Measurements from ENCODE around the gene SULT1E1.

Gene SULT1E1

GRCh38 chr4:69882150-69882549 is 22.2 kb upstream of the SULT1E1 start:
- TF ChIP-seq CTCF (IDR thresholded peaks at IDR 0.05; ENCODE audit: low read depth, low read length), result no peak
- DNase-seq (ENCODE audit: low read depth in 2 of 2), result no peak
- H3K4me3 ChIP-seq (replicated peaks in 1 of 2; ENCODE audit: low read depth in 2 of 2, low read length in 2 of 2), result no peak overlapping the region

GRCh38 chr4:69881173-69881773 is 21.3 kb upstream of the SULT1E1 start:
- peak; percentile 75 for TF ChIP-seq CTCF (IDR thresholded peaks at IDR 0.05; ENCODE audit: low read depth, low read length)
- no peak overlapping the region for H3K4me3 ChIP-seq (replicated peaks in 1 of 2; ENCODE audit: low read depth in 2 of 2, low read length in 2 of 2)
- peak; percentile 62 to 79 for DNase-seq (ENCODE audit: low read depth in 2 of 2)

GRCh38 chr4:69878250-69878649 is 18.3 kb upstream of the SULT1E1 start:
- DNase-seq (ENCODE audit: low read depth in 2 of 2), result peak in 1 of 2 donors; percentile 21
- no peak overlapping the region for H3K4me3 ChIP-seq (replicated peaks in 1 of 2; ENCODE audit: low read depth in 2 of 2, low read length in 2 of 2)
- TF ChIP-seq CTCF (IDR thresholded peaks at IDR 0.05; ENCODE audit: low read depth, low read length), result no peak

- TF ChIP-seq CTCF (IDR thresholded peaks at IDR 0.05; ENCODE audit: low read depth, low read length), result no peak
- no peak for DNase-seq (ENCODE audit: low read depth in 2 of 2)
- no peak overlapping the region for H3K4me3 ChIP-seq (replicated peaks in 1 of 2; ENCODE audit: low read depth in 2 of 2, low read length in 2 of 2)
Observed at GRCh38 chr4:69877453-69877852, 17.5 kb upstream of the SULT1E1 start.

- H3K4me3 ChIP-seq (replicated peaks in 1 of 2; ENCODE audit: low read depth in 2 of 2, low read length in 2 of 2), result no peak overlapping the region
- TF ChIP-seq CTCF (IDR thresholded peaks at IDR 0.05; ENCODE audit: low read depth, low read length), result no peak
- DNase-seq (ENCODE audit: low read depth in 2 of 2), result no peak
Observed at GRCh38 chr4:69876071-69876470, 16.1 kb upstream of the SULT1E1 start.

- no peak for TF ChIP-seq CTCF (IDR thresholded peaks at IDR 0.05; ENCODE audit: low read depth, low read length)
- no peak overlapping the region for H3K4me3 ChIP-seq (replicated peaks in 1 of 2; ENCODE audit: low read depth in 2 of 2, low read length in 2 of 2)
- DNase-seq (ENCODE audit: low read depth in 2 of 2), result peak in 1 of 2 donors; percentile 13
Observed at GRCh38 chr4:69875576-69875975, 15.6 kb upstream of the SULT1E1 start.

GRCh38 chr4:69874507-69874906 is 14.6 kb upstream of the SULT1E1 start:
- TF ChIP-seq CTCF (IDR thresholded peaks at IDR 0.05; ENCODE audit: low read depth, low read length), result no peak
- no peak overlapping the region for H3K4me3 ChIP-seq (replicated peaks in 1 of 2; ENCODE audit: low read depth in 2 of 2, low read length in 2 of 2)
- no peak for DNase-seq (ENCODE audit: low read depth in 2 of 2)
